ENCODE measurements around the gene SOCS6. TPM values are rescaled to one million over a fixed set of nuclear protein-coding genes. Genes with fewer than 3 reads are reported as not detected.

The SOCS6 gene
- total and polyA plus RNA-seq, 2 of the 13 experiments (the other 11 are each of a cell fraction or from before 2014, with no cell fraction given), result 18.6 to 38.3 TPM

DNA sequence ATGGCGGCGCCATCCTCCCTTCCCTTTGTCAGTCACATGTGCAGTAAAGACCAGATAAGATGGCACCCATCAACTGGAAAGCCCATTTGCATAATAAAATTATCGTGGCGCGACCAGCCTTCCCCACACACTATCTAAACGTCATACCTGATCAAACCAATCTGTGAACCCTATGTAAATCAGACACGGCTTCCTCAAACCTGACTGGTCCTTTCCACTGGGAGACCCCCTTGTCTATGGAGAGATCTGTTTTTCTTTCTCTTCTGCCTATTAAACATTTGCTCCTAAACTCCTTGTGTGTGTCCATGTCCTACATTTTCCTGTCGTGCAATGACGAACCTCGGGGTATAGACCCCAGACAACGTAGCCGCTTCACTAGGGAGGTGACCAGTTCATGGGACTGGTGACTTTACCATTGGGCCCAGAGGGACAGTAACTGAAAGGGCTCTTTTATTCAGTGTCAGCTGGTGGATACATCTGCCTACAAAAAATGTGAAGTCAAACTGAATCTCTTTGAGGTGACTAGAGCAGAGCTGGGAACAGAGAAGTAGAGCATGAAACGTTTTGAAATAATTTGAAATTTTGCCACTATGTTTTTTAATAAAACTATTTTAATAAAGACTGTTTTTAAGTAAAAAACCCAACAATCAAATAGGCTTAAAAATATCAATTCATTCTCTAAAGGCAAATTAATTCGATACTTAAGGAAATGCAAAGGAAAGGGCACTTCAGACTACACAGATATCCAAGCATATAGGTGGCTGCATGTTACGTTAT lies 87.5 kb downstream of the SOCS6 start (continued):
- TF ChIP-seq DRAP1 (CRISPR knock-in tag; IDR thresholded peaks at IDR 0.05) (no peak), ZNF225 (CRISPR knock-in tag; IDR thresholded peaks at IDR 0.05) (no peak), ARID2 (CRISPR knock-in tag; IDR thresholded peaks at IDR 0.05; ENCODE audit: borderline replicate concordance) (no peak), ZBTB4 (CRISPR knock-in tag; IDR thresholded peaks at IDR 0.05; ENCODE audit: borderline replicate concordance) (peak; percentile 39; the same call in 1 of the 2 replicates), SIX1 (CRISPR knock-in tag; IDR thresholded peaks at IDR 0.05; ENCODE audit: borderline replicate concordance) (no peak; the same call in 1 of the 2 replicates), NFKBIZ (CRISPR knock-in tag; IDR thresholded peaks at IDR 0.05) (no peak), ARID4A (CRISPR knock-in tag; IDR thresholded peaks at IDR 0.05; ENCODE audit: borderline replicate concordance) (no peak), FOSL1 (CRISPR knock-in tag; IDR thresholded peaks at IDR 0.05; ENCODE audit: borderline replicate concordance) (no peak), KMT2A (CRISPR knock-in tag; IDR thresholded peaks at IDR 0.05) (no peak), ZNF460 (CRISPR knock-in tag; IDR thresholded peaks at IDR 0.05; ENCODE audit: borderline replicate concordance) (no peak; the same call in 1 of the 2 replicates), HOXA5 (CRISPR knock-in tag; IDR thresholded peaks at IDR 0.05) (no peak), POLR2AphosphoS5 (IDR thresholded peaks at IDR 0.05; ENCODE audit: low read depth, low read length) (peak; percentile 82; the same call in 1 of the 2 replicates), ZNF574 (CRISPR knock-in tag; IDR thresholded peaks at IDR 0.05) (0 out of 2 replicates have a peak, but pooled peaks have one; percentile 30), ZNF616 (CRISPR knock-in tag; IDR thresholded peaks at IDR 0.05; ENCODE audit: low read depth) (no peak)
- TF ChIP-seq, protein P1, sequence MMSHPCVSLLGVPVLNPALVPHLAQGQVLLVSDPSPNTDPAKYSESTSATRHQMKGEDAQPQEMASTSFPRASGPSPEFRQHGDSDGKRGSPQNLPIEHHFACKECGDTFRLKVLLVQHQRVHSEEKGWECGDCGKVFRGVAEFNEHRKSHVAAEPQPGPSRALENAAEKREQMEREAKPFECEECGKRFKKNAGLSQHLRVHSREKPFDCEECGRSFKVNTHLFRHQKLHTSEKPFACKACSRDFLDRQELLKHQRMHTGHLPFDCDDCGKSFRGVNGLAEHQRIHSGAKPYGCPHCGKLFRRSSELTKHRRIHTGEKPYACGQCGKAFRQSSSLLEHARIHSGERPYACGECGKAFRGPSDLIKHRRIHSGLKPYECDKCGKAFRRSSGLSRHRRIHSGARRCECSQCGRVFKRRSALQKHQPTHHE (CRISPR knock-in tag; IDR thresholded peaks at IDR 0.05; ENCODE audit: borderline replicate concordance), result no peak
- TF ChIP-seq, protein P2, sequence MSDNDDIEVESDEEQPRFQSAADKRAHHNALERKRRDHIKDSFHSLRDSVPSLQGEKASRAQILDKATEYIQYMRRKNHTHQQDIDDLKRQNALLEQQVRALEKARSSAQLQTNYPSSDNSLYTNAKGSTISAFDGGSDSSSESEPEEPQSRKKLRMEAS (IDR thresholded peaks at IDR 0.05), result 0 out of 2 replicates have a peak, but pooled peaks have one; percentile 24

Measured in HepG2 (cell line).